GM23338 (cell line): ENCODE data around the gene CABLES1. TPM values are rescaled to one million over a fixed set of nuclear protein-coding genes. Genes with fewer than 3 reads are reported as not detected.

Source experiments
- ATAC-seq: fragments of 200-7000 bp; cut with Tn5 transposase; 3 replicates; pipeline ENCODE4 v1.9.1; 2020
- DNase-seq: peaks from one replicate; pipeline ENCODE4 v3.0.0-alpha.2; 2015; ENCODE audit warnings: low spot score
- H2AFZ ChIP-seq: fragments of 200-600 bp; sonication (generic); 2 replicates; pipeline ENCODE4 v1.8.0; 2016; ENCODE audit warnings: antibody characterized with exemption, mild to moderate bottlenecking, moderate library complexity
- H3F3A ChIP-seq: fragments of 200-600 bp; sonication (generic); replicated peaks from 2 replicates; pipeline ENCODE4 v1.8.0; 2017; ENCODE audit warnings: antibody characterized with exemption, mixed run types, low read depth
- H3K27ac ChIP-seq: fragments of 200-600 bp; sonication (generic); 2 replicates; pipeline ENCODE4 v1.6.1; 2016; ENCODE audit warnings: low read depth
- H3K27me3 ChIP-seq: fragments of 200-600 bp; sonication (generic); 2 replicates; pipeline ENCODE4 v1.8.0; 2016; ENCODE audit warnings: mild to moderate bottlenecking, mixed run types, moderate library complexity; ENCODE audit not compliant: insufficient read depth
- H3K36me3 ChIP-seq: fragments of 200-600 bp; sonication (generic); 2 replicates; pipeline ENCODE4 v1.8.0; 2016; ENCODE audit warnings: mild to moderate bottlenecking; ENCODE audit not compliant: insufficient read depth
- H3K4me1 ChIP-seq: fragments of 200-600 bp; sonication (generic); 2 replicates; pipeline ENCODE4 v1.8.0; 2016; ENCODE audit warnings: mild to moderate bottlenecking, moderate library complexity; ENCODE audit not compliant: insufficient read depth
- H3K4me2 ChIP-seq: fragments of 200-600 bp; sonication (generic); 2 replicates; pipeline ENCODE4 v1.7.1; 2017; ENCODE audit warnings: mixed run types
- H3K4me3 ChIP-seq: fragments of 200-600 bp; sonication (generic); 2 replicates; pipeline ENCODE4 v1.6.1; 2016; ENCODE audit warnings: mixed run types
- H3K79me2 ChIP-seq: fragments of 200-600 bp; sonication (generic); replicated peaks from 2 replicates; pipeline ENCODE4 v1.8.0; 2017; ENCODE audit warnings: mild to moderate bottlenecking; ENCODE audit not compliant: insufficient read depth
- H3K9me2 ChIP-seq: fragments of 200-600 bp; sonication (generic); 2 replicates; pipeline ENCODE4 v1.8.0; 2017; ENCODE audit not compliant: insufficient read depth
- H4K20me1 ChIP-seq: fragments of 200-600 bp; sonication (generic); replicated peaks from 2 replicates; pipeline ENCODE4 v1.8.0; 2017; ENCODE audit warnings: mild to moderate bottlenecking; ENCODE audit not compliant: insufficient read depth
- H3K27ac Mint-ChIP-seq: 2 replicates; pipeline ENCODE4 v1.8.0; 2020; ENCODE audit warnings: inconsistent platforms, mild to moderate bottlenecking, moderate library complexity, mixed read lengths
- H3K27me3 Mint-ChIP-seq: 3 replicates; pipeline ENCODE4 v1.8.0; 2022; ENCODE audit warnings: low read depth, mild to moderate bottlenecking, moderate library complexity, mixed read lengths, inconsistent platforms; ENCODE audit not compliant: insufficient read depth, poor library complexity
- H3K36me3 Mint-ChIP-seq: 3 replicates; pipeline ENCODE4 v1.8.0; 2021; ENCODE audit warnings: low read depth, mild to moderate bottlenecking, inconsistent platforms, moderate library complexity, mixed read lengths
- H3K4me1 Mint-ChIP-seq: 3 replicates; pipeline ENCODE4 v1.8.0; 2020; ENCODE audit warnings: mild to moderate bottlenecking, inconsistent platforms, mixed read lengths
- H3K4me3 Mint-ChIP-seq: 3 replicates; pipeline ENCODE4 v1.8.0; 2021; ENCODE audit warnings: moderate library complexity, mild to moderate bottlenecking, inconsistent platforms, mixed read lengths
- H3K9me3 Mint-ChIP-seq: 3 replicates; pipeline ENCODE4 v1.8.0; 2020; ENCODE audit warnings: moderate library complexity, mild to moderate bottlenecking, inconsistent platforms, mixed read lengths
- CREB1 ChIP-seq: fragments of 250-450 bp; sonication (Bioruptor Pico); IDR thresholded peaks from 2 replicates; pipeline ENCODE4 v1.5.0; 2020; ENCODE audit warnings: low read depth, mild to moderate bottlenecking, moderate library complexity
- ETS1 ChIP-seq: IDR thresholded peaks from 2 replicates; pipeline ENCODE4 v1.6.1; 2016; ENCODE audit warnings: antibody characterized with exemption
- EZH2 ChIP-seq: fragments of 200-600 bp; sonication (generic); IDR thresholded peaks from one replicate; pipeline ENCODE4 v1.8.0; 2017; ENCODE audit warnings: antibody characterized with exemption, mild to moderate bottlenecking, low read depth; ENCODE audit not compliant: unreplicated experiment
- EZH2phosphoT487 ChIP-seq: fragments of 200-600 bp; sonication (generic); IDR thresholded peaks from one replicate; pipeline ENCODE4 v1.8.1; 2018; ENCODE audit warnings: antibody characterized with exemption; ENCODE audit not compliant: unreplicated experiment
- JUNB ChIP-seq: IDR thresholded peaks from one replicate; pipeline ENCODE4 v1.6.1; 2016; ENCODE audit warnings: antibody characterized with exemption; ENCODE audit not compliant: unreplicated experiment
- NANOG ChIP-seq: IDR thresholded peaks from 2 replicates; pipeline ENCODE4 v1.6.1; 2016; ENCODE audit warnings: antibody characterized with exemption, borderline replicate concordance
- POLR2AphosphoS5 ChIP-seq: IDR thresholded peaks from 2 replicates; pipeline ENCODE4 v1.6.1; 2016; ENCODE audit warnings: antibody characterized with exemption, low read depth
- ZNF114 ChIP-seq: fragments of 250-450 bp; sonication (Bioruptor Pico); IDR thresholded peaks from 2 replicates; pipeline ENCODE4 v1.5.0; 2020; ENCODE audit warnings: mild to moderate bottlenecking, moderate library complexity
- ZNF462 ChIP-seq: fragments of 250-450 bp; sonication (Bioruptor Pico); IDR thresholded peaks from 2 replicates; pipeline ENCODE4 v1.5.0; 2020; ENCODE audit warnings: mild to moderate bottlenecking, moderate library complexity
- polyA plus RNA-seq: library from polyadenylated mRNA; unstranded; fragments of >200 nt; fragmentation: Nextera tagmentation; extraction: Ambion mirVana; gene quantifications from 2 replicates; pipeline ENCODE4 v1.2.1, GENCODE V29; 2016
- total RNA-seq: library from RNA; depleted of rRNA; stranded (reverse); fragments of >200 nt; shearing (Covaris generic); gene quantifications from 2 replicates; pipeline ENCODE4 v1.2.3, GENCODE V29; 2014
- TF ChIP-seq, protein P1 (sequence below), 2 experiments: fragments of 200-600 bp in 1 of 2; sonication (generic) in 1 of 2; conservative IDR thresholded peaks; 2 replicates each; pipeline versions ENCODE4 v1.5.1 to v1.6.1; 2016 to 2017; ENCODE audit warnings: antibody characterized with exemption in 2 of 2, low read depth in 2 of 2, mild to moderate bottlenecking in 2 of 2, moderate library complexity in 1 of 2

The CABLES1 gene
- total and polyA plus RNA-seq, 2 experiments from 2014 or later, result 2.6 to 12.4 TPM

DNA sequence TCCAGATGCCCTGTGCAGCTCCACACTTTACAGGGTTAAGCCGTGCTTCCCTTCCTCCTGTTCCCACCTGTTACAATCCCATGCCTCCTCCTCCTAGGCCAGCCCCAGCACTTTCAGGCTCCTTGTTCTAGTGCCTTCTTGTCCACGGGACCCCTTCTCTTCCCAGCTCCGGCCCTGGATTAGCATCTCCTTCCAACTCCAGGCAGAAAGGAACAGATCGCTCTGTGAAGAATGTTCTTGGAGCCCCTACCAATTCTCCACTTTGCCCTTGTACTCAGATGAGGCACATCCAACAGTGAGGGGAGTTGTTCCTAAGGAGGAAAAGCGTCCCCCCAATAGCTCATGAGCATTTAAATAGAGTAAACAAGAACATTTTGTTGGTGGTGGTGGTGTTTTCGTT, 72.7 kb downstream of the CABLES1 start:
- Histone ChIP-seq H4K20me1 (no peaks in the 10 kb centered on the region), H3K27me3 (no peaks in the 10 kb centered on the region), H3K36me3 (peaks cover 4% of the 10 kb centered on the region; the same call in 1 of the 2 replicates), H2AFZ (no peak overlapping the region), H3F3A (no peaks in the 10 kb centered on the region), H3K79me2 (no peaks in the 10 kb centered on the region; the same call in 1 of the 2 replicates), H3K4me3 (no peak overlapping the region), H3K4me2 (no peak overlapping the region), H3K4me1 (no peaks in the 10 kb centered on the region), H3K27ac (no peak overlapping the region), H3K9me2 (no peaks in the 10 kb centered on the region)
- Mint-ChIP-seq H3K9me3 (no peaks in the 10 kb centered on the region; the same call in 2 of the 3 replicates), H3K4me3 (no peak overlapping the region), H3K27me3 (peaks cover 6% of the 10 kb centered on the region), H3K27ac (no peak overlapping the region), H3K4me1 (peaks cover 2% of the 10 kb centered on the region), H3K36me3 (peaks cover 41% of the 10 kb centered on the region)
- TF ChIP-seq EZH2 (no peak), ZNF462 (CRISPR knock-in tag) (no peak), ZNF114 (CRISPR knock-in tag) (no peak), NANOG (no peak), POLR2AphosphoS5 (no peak), JUNB (no peak), CREB1 (CRISPR knock-in tag) (no peak)
- no peak for ATAC-seq
- no peak for DNase-seq

- no peaks in the 10 kb centered on the region for H3K27me3 ChIP-seq
- Mint-ChIP-seq H3K4me1 (no peaks in the 10 kb centered on the region), H3K9me3 (no peaks in the 10 kb centered on the region; the same call in 2 of the 3 replicates), H3K36me3 (peaks cover 38% of the 10 kb centered on the region), H3K27ac (no peak overlapping the region), H3K27me3 (peaks cover 6% of the 10 kb centered on the region), H3K4me3 (no peak overlapping the region)
- no peak overlapping the region for H3K4me3 ChIP-seq
- H3K36me3 ChIP-seq, result peaks cover 4% of the 10 kb centered on the region; the same call in 1 of the 2 replicates
- H3K9me2 ChIP-seq, result no peaks in the 10 kb centered on the region
- H3K79me2 ChIP-seq, result no peaks in the 10 kb centered on the region; the same call in 1 of the 2 replicates
- no peak for ATAC-seq
- H3K4me2 ChIP-seq, result no peak overlapping the region
- no peak for DNase-seq
- H3K27ac ChIP-seq, result no peak overlapping the region
- no peaks in the 10 kb centered on the region for H4K20me1 ChIP-seq
- no peaks in the 10 kb centered on the region for H3K4me1 ChIP-seq
- H2AFZ ChIP-seq, result no peak overlapping the region
- no peaks in the 10 kb centered on the region for H3F3A ChIP-seq
- TF ChIP-seq, protein P1, sequence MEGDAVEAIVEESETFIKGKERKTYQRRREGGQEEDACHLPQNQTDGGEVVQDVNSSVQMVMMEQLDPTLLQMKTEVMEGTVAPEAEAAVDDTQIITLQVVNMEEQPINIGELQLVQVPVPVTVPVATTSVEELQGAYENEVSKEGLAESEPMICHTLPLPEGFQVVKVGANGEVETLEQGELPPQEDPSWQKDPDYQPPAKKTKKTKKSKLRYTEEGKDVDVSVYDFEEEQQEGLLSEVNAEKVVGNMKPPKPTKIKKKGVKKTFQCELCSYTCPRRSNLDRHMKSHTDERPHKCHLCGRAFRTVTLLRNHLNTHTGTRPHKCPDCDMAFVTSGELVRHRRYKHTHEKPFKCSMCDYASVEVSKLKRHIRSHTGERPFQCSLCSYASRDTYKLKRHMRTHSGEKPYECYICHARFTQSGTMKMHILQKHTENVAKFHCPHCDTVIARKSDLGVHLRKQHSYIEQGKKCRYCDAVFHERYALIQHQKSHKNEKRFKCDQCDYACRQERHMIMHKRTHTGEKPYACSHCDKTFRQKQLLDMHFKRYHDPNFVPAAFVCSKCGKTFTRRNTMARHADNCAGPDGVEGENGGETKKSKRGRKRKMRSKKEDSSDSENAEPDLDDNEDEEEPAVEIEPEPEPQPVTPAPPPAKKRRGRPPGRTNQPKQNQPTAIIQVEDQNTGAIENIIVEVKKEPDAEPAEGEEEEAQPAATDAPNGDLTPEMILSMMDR (conservative IDR thresholded peaks at IDR 0.05; ENCODE audit: low read depth in 2 of 2), result no peak
- TF ChIP-seq NANOG (no peak), ETS1 (no peak), EZH2phosphoT487 (no peak)
Measured at GRCh38 chr18:23208600-23208999, 73.3 kb downstream of the CABLES1 start.
